ENCODE data around the gene DTHD1. TPM values are rescaled to one million over a fixed set of nuclear protein-coding genes. Genes with fewer than 3 reads are reported as not detected.

Gene DTHD1
- total RNA-seq, 2 donors from 2014 or later = not detected

- no peak overlapping the region for H3K4me3 ChIP-seq (ENCODE audit: low read length)
- DNase-seq = no peak
- TF ChIP-seq CTCF (conservative IDR thresholded peaks at IDR 0.05) = no peak
- no peak overlapping the region for H3K27ac ChIP-seq (ENCODE audit: low read depth, low read length)
- H3K4me1 Mint-ChIP-seq = no peaks in the 10 kb centered on the region
- no peaks in the 10 kb centered on the region for H3K9me3 ChIP-seq (ENCODE audit: control insufficient read depth, low read length)
- H3K27ac Mint-ChIP-seq = no peak overlapping the region
- H3K27me3 Mint-ChIP-seq (ENCODE audit: insufficient read depth) = no peaks in the 10 kb centered on the region
- no peaks in the 10 kb centered on the region for H3K36me3 ChIP-seq (ENCODE audit: control insufficient read depth, insufficient read depth, low read length)
- H3K36me3 Mint-ChIP-seq (ENCODE audit: low read depth) = no peaks in the 10 kb centered on the region
- no peak overlapping the region for H3K9ac ChIP-seq (ENCODE audit: extremely low read depth, low read length, poor library complexity, severe bottlenecking)
- H3K4me3 Mint-ChIP-seq = no peak overlapping the region
- no peaks in the 10 kb centered on the region for H3K4me1 ChIP-seq (ENCODE audit: control insufficient read depth, insufficient read depth, low read length)
- no peaks in the 10 kb centered on the region for H3K9me3 Mint-ChIP-seq
- H3K27me3 ChIP-seq (ENCODE audit: control insufficient read depth, insufficient read depth, low read length, poor library complexity, severe bottlenecking) = no peaks in the 10 kb centered on the region
These were observed 79.3 kb downstream of the DTHD1 start for GRCh38 chr4:36360755-36361154.

- H3K9me3 Mint-ChIP-seq = no peaks in the 10 kb centered on the region
- no peak overlapping the region for H3K4me3 Mint-ChIP-seq
- H3K9ac ChIP-seq (ENCODE audit: extremely low read depth, low read length, poor library complexity, severe bottlenecking) = no peak overlapping the region
- no peaks in the 10 kb centered on the region for H3K9me3 ChIP-seq (ENCODE audit: control insufficient read depth, low read length)
- no peak for DNase-seq
- no peaks in the 10 kb centered on the region for H3K4me1 Mint-ChIP-seq
- H3K4me1 ChIP-seq (ENCODE audit: control insufficient read depth, insufficient read depth, low read length) = no peaks in the 10 kb centered on the region
- no peak overlapping the region for H3K4me3 ChIP-seq (ENCODE audit: low read length)
- TF ChIP-seq CTCF (conservative IDR thresholded peaks at IDR 0.05) = no peak
- H3K27ac Mint-ChIP-seq = no peak overlapping the region
- no peaks in the 10 kb centered on the region for H3K27me3 ChIP-seq (ENCODE audit: control insufficient read depth, insufficient read depth, low read length, poor library complexity, severe bottlenecking)
- H3K36me3 Mint-ChIP-seq (ENCODE audit: low read depth) = no peaks in the 10 kb centered on the region
- no peak overlapping the region for H3K27ac ChIP-seq (ENCODE audit: low read depth, low read length)
- WGBS, 2 experiments (ENCODE audit: insufficient coverage in 1 of 2, insufficient read length in 1 of 2) = 92% methylated on average over 2 of the region's 2 CpGs; no CpG with 5 or more reads in 1 of the 2 experiments
- H3K36me3 ChIP-seq (ENCODE audit: control insufficient read depth, insufficient read depth, low read length) = no peaks in the 10 kb centered on the region
- no peaks in the 10 kb centered on the region for H3K27me3 Mint-ChIP-seq (ENCODE audit: insufficient read depth)
These were observed 81.6 kb downstream of the DTHD1 start for GRCh38 chr4:36363024-36363423.

- WGBS, 2 experiments (ENCODE audit: insufficient coverage in 1 of 2, insufficient read length in 1 of 2) = 86 to 92% methylated on average over 10 to 40 of the region's 40 CpGs
- no peak overlapping the region for H3K4me3 ChIP-seq (ENCODE audit: low read length)
- no peaks in the 10 kb centered on the region for H3K27me3 Mint-ChIP-seq (ENCODE audit: insufficient read depth)
- H3K4me3 Mint-ChIP-seq = no peak overlapping the region
- no peaks in the 10 kb centered on the region for H3K27me3 ChIP-seq (ENCODE audit: control insufficient read depth, insufficient read depth, low read length, poor library complexity, severe bottlenecking)
- H3K9me3 Mint-ChIP-seq = peaks cover 46% of the 10 kb centered on the region
- DNase-seq = no peak
- no peak overlapping the region for H3K27ac ChIP-seq (ENCODE audit: low read depth, low read length)
- H3K36me3 ChIP-seq (ENCODE audit: control insufficient read depth, insufficient read depth, low read length) = no peaks in the 10 kb centered on the region
- peaks cover 15% of the 10 kb centered on the region for H3K9me3 ChIP-seq (ENCODE audit: control insufficient read depth, low read length)
- no peak overlapping the region for H3K9ac ChIP-seq (ENCODE audit: extremely low read depth, low read length, poor library complexity, severe bottlenecking)
- peaks cover 3% of the 10 kb centered on the region for H3K36me3 Mint-ChIP-seq (ENCODE audit: low read depth)
- H3K4me1 Mint-ChIP-seq = no peaks in the 10 kb centered on the region
- H3K27ac Mint-ChIP-seq = no peak overlapping the region
- TF ChIP-seq CTCF (conservative IDR thresholded peaks at IDR 0.05) = no peak
- no peaks in the 10 kb centered on the region for H3K4me1 ChIP-seq (ENCODE audit: control insufficient read depth, insufficient read depth, low read length)
These were observed 93.6 kb downstream of the DTHD1 start for GRCh38 chr4:36374836-36375511.
